ENCODE results near the gene ZNF207. TPM values are rescaled to one million over a fixed set of nuclear protein-coding genes. Genes with fewer than 3 reads are reported as not detected.

The ZNF207 gene
- total RNA-seq, 1 experiment from 2014 or later: 296 TPM

DNA sequence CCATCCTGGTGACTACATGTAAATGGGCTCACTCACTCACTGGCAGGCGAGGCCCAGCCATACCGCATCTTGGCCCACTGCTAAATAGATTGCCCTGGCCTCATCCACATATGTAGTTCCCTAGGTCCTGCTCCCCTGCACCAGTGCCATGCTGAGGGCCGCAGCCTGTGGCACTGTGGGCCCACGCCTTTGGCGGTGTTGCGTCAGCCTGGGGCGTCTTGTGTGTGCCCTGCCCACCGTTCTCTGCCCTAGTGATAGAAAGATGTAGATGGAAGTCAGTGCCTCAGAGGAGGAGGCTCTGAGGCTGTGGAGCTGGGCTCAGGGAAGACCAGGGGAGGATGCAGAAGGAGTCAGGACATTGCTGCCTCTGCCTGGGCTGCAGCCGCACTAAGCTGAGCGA, 26.9 kb upstream of the ZNF207 start:
- no peak overlapping the region for H3K18ac ChIP-seq (ENCODE audit: insufficient read length, low read depth, low read length)
- H3K79me2 ChIP-seq (ENCODE audit: insufficient read depth, low read length): no peaks in the 10 kb centered on the region
- no peak overlapping the region for H2AFZ ChIP-seq (ENCODE audit: low read length)
- H3K9me3 Mint-ChIP-seq: no peaks in the 10 kb centered on the region
- no peak overlapping the region for H2AK5ac ChIP-seq (ENCODE audit: insufficient read length, low read length)
- no peak overlapping the region for H3K4me3 Mint-ChIP-seq
- H4K91ac ChIP-seq (ENCODE audit: insufficient read length, low read depth, low read length): no peak overlapping the region
- H2BK15ac ChIP-seq (ENCODE audit: low read depth, low read length): no peak overlapping the region
- no peaks in the 10 kb centered on the region for H4K20me1 ChIP-seq (ENCODE audit: control insufficient read depth, insufficient read depth, insufficient read length)
- no peak overlapping the region for H3T11ph ChIP-seq (ENCODE audit: low read length)
- no peaks in the 10 kb centered on the region for H3K79me1 ChIP-seq (ENCODE audit: insufficient read depth, low read depth, low read length, poor library complexity, severe bottlenecking)
- H3K27ac ChIP-seq (ENCODE audit: insufficient read length, low read depth, low read length): no peak overlapping the region
- no peak overlapping the region for H4K8ac ChIP-seq (replicated peaks; ENCODE audit: insufficient read length, low read depth, low read length)
- no peaks in the 10 kb centered on the region for H3K27me3 Mint-ChIP-seq (ENCODE audit: low read depth)
- peak overlapping the region in 1 of 3 experiments; percentile 78; a peak in 1 of 7 replicates for H3K27ac Mint-ChIP-seq
- no peak overlapping the region for H3K4ac ChIP-seq (ENCODE audit: low read depth, low read length)
- no peak overlapping the region for H3K4me2 ChIP-seq (ENCODE audit: insufficient read depth, insufficient read length, low read length)
- no peak overlapping the region for H3K56ac ChIP-seq (ENCODE audit: insufficient read length, low read depth, low read length)
- no CpG with 5 or more reads among the region's 10 CpGs for WGBS (ENCODE audit: extremely low coverage, insufficient read length, low lambda C conversion rate)
- no peak overlapping the region for H3K14ac ChIP-seq (ENCODE audit: insufficient read depth, low read length)
- no peaks in the 10 kb centered on the region; the same call in 1 of the 2 replicates for H3K4me1 ChIP-seq (ENCODE audit: insufficient read depth, low read length)
- H2BK120ac ChIP-seq (ENCODE audit: low read depth, low read length, poor library complexity, severe bottlenecking): no peak overlapping the region
- TF ChIP-seq, protein P1, sequence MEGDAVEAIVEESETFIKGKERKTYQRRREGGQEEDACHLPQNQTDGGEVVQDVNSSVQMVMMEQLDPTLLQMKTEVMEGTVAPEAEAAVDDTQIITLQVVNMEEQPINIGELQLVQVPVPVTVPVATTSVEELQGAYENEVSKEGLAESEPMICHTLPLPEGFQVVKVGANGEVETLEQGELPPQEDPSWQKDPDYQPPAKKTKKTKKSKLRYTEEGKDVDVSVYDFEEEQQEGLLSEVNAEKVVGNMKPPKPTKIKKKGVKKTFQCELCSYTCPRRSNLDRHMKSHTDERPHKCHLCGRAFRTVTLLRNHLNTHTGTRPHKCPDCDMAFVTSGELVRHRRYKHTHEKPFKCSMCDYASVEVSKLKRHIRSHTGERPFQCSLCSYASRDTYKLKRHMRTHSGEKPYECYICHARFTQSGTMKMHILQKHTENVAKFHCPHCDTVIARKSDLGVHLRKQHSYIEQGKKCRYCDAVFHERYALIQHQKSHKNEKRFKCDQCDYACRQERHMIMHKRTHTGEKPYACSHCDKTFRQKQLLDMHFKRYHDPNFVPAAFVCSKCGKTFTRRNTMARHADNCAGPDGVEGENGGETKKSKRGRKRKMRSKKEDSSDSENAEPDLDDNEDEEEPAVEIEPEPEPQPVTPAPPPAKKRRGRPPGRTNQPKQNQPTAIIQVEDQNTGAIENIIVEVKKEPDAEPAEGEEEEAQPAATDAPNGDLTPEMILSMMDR (conservative IDR thresholded peaks at IDR 0.05): no peak
- no peaks in the 10 kb centered on the region for H3K27me3 ChIP-seq (ENCODE audit: insufficient read depth, low read length)
- no peak overlapping the region for H4K5ac ChIP-seq (ENCODE audit: insufficient read length, low read depth, low read length)
- H3K9ac ChIP-seq (ENCODE audit: extremely low read depth, insufficient read length, low read length): no peak overlapping the region
- H3K23ac ChIP-seq (ENCODE audit: insufficient read length, low read depth, low read length): no peak overlapping the region
- no peak overlapping the region for H2BK12ac ChIP-seq (ENCODE audit: insufficient read length, low read depth, low read length)
- peaks cover 27 to 31% of the 10 kb centered on the region in 2 experiments for H3K4me1 Mint-ChIP-seq
- no peaks in the 10 kb centered on the region for H3K9me3 ChIP-seq (ENCODE audit: control insufficient read depth, low read depth, low read length)
- no peak overlapping the region for H2BK20ac ChIP-seq (ENCODE audit: low read depth, low read length, poor library complexity, severe bottlenecking)
- H3K36me3 Mint-ChIP-seq (ENCODE audit: insufficient read depth in 1 of 3, low read depth in 3 of 3): peaks cover 0 to 19% (median 7%) of the 10 kb centered on the region in 3 experiments; a peak in 6 of 7 replicates
- H2BK5ac ChIP-seq (ENCODE audit: insufficient read length, low read length): no peak overlapping the region
- H3K23me2 ChIP-seq (ENCODE audit: insufficient read length, low read depth, low read length, poor library complexity, severe bottlenecking): no peaks in the 10 kb centered on the region
- no peak for DNase-seq
